ENCODE results near the gene RPL38.

The RPL38 gene

DNA sequence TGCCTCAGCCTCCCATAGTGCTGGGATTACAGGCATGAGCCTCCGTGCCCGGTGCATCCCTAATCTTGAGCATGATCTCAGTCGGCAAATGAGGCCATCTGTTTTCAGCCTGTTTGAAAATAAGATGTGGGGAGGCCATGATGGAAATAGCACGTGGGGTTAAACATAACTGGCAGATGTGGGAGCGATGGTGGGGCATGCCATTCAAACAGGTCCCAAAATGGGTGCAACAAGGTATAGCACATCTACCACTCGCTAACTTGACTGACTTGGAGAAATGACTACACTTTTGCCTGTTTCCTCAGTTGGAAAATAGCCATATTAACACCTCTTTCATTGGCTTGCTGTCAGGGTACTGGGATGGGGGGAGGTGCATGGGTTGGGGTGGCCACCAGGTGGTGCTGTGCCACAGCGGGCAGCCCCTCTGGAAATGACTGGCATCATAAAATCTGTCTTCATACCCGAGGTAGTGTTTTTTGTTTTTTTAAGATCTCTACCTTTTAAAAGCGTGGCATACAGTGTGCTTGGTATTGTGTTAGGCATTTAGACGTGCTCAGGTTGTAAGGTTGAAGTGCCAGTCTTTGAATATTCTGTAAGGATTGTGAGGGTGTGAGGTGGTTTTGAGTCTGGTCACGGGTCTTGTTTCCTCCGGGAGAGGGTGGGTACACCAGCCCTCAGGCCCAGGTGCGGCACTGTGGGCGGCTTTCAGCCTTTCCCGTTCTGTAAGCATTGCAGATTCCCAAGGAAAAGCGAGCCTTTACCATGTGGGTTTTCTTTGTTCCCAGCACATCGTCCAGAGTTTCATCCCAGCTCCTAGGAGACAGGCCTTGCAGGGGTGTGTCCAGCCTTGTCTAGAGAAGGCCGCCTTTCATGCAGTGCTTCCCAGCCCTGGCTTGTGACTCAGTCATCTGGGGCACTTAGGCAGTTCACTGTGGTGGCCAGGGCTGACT lies 7.0 kb downstream of the RPL38 start:
- Histone ChIP-seq H3K9me3 (ENCODE audit: control insufficient read depth, insufficient read depth, low read length) (no peaks in the 10 kb centered on the region), H3K9ac (ENCODE audit: low read depth, low read length) (peak overlapping the region; percentile 64), H3K36me3 (ENCODE audit: insufficient read depth, low read length) (peaks cover 31% of the 10 kb centered on the region), H3K4me1 (ENCODE audit: insufficient read depth, low read length) (peaks cover 29% of the 10 kb centered on the region; the same call in 1 of the 2 replicates)

- H3K9me3 ChIP-seq (ENCODE audit: control insufficient read depth, insufficient read depth, low read length), result no peaks in the 10 kb centered on the region
- peaks cover 24% of the 10 kb centered on the region for H3K36me3 ChIP-seq (ENCODE audit: insufficient read depth, low read length)
- H3K4me1 ChIP-seq (ENCODE audit: insufficient read depth, low read length), result peaks cover 28% of the 10 kb centered on the region; the same call in 1 of the 2 replicates
- peak overlapping the region; percentile 64 for H3K9ac ChIP-seq (ENCODE audit: low read depth, low read length)
These were observed 7.8 kb downstream of the RPL38 start for GRCh38 chr17:74211141-74211911.

DNA sequence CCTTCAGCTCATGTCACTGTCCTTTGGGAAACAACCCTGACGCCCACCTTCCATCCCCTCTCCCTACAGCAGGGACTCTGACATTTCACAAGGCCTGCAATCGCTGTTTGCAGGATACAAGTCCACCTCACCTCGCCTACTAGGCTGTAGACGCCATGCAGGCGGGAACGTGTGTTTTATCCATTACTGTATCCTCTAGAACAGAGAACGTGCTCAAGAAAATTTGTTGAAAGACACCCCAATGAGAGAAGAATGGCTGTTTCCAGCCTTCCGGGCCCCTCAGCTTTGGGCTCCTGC lies 8.4 kb downstream of the RPL38 start:
- H3K4me1 ChIP-seq (ENCODE audit: insufficient read depth, low read length), result peaks cover 28% of the 10 kb centered on the region; the same call in 1 of the 2 replicates
- H3K9ac ChIP-seq (ENCODE audit: low read depth, low read length), result peak overlapping the region; percentile 64
- no peaks in the 10 kb centered on the region for H3K9me3 ChIP-seq (ENCODE audit: control insufficient read depth, insufficient read depth, low read length)
- peaks cover 23% of the 10 kb centered on the region for H3K36me3 ChIP-seq (ENCODE audit: insufficient read depth, low read length)

DNA sequence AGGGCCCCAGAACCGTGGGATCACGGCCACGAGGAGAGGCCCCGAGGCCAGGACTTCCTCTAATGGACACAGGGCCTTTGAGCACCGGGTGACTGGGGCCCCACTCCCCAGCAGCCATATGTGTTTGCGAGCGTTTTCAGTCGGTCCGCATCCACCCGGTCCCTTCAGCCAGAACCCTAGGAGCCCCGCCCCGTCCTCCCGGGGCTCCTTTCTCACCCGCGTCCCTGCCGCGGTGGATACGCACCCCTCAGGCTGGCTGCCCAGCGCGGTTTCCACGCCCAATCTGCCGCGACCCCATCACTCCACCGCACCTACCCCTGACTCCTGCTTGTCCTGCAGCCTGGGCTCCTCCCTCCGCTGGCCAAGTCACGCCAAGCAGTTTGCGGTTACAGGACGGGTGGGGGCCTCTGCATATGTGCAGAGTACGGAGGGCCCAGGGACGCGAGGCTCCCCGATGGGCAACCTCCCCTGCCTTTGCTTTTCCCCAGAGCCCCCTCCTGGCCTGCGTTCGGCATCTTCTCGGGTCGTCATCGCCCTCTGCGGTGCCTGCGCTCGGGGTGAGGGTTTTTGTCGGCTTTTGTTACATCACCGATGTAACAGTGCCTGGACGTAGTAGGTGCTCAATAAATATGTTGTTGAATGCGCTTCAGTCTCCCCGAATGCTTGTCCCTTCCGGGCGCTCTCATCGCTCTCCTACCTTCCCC lies 8.9 kb downstream of the RPL38 start:
- no peaks in the 10 kb centered on the region for H3K9me3 ChIP-seq (ENCODE audit: control insufficient read depth, insufficient read depth, low read length)
- H3K9ac ChIP-seq (ENCODE audit: low read depth, low read length), result peak overlapping the region; percentile 64
- peaks cover 28% of the 10 kb centered on the region; the same call in 1 of the 2 replicates for H3K4me1 ChIP-seq (ENCODE audit: insufficient read depth, low read length)
- H3K36me3 ChIP-seq (ENCODE audit: insufficient read depth, low read length), result peaks cover 18% of the 10 kb centered on the region

DNA sequence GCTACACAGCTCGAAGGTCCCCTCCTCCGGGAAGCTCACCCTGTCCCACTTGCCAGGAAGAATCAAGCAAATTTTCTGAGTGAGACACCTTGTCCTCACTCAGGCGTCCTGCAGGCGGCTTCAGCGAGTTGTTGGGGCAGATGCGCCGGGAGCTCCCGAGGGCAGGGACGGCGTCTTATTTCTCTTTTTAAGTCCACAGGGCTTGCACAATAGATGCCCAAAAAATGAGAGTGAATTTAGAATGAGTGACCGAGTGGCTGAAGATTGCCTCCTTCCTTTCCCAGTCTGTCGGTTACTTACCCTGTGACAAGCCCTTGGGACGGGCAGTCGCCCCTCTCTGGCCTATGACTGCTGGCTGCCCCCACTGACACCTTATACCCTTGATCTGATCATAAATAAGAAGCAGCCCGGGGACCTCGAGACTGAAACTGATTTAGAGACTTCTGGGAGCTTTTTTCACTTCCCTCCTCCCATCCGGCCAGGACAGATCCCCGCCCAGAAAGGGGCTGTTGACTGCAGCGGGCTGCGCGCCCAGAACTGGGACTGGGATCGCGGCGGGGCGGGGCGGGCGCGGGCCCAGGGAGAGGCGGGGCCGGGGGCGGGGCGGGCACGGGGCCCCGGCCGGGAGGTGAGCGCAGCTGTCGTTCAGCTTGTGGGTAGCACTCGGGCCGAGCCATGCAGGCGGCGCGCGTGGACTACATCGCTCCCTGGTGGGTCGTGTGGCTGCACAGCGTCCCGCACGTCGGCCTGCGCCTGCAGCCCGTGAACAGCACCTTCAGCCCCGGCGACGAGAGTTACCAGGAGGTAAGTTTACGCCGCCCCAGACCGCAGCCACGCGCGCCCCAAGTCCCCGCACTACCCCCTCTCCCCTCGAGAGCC lies 9.7 kb downstream of the RPL38 start, which contains the start of gene TTYH2:
Gene TTYH2, plus strand, starts transcription at position 659 of the 879 bp plus-strand sequence. Its CDS starts 17 bp downstream, at position 676.
- Histone ChIP-seq H3K9ac (ENCODE audit: low read depth, low read length) (peak within 1 kb of the TSS; percentile 64), H3K9me3 (ENCODE audit: control insufficient read depth, insufficient read depth, low read length) (no peaks in the 10 kb centered on the region), H3K36me3 (ENCODE audit: insufficient read depth, low read length) (peaks cover 13% of the 10 kb centered on the region), H3K4me1 (ENCODE audit: insufficient read depth, low read length) (peaks cover 28% of the 10 kb centered on the region; the same call in 1 of the 2 replicates)

- H3K4me1 ChIP-seq (ENCODE audit: insufficient read depth, low read length), result peaks cover 28% of the 10 kb centered on the region; the same call in 1 of the 2 replicates
- H3K9ac ChIP-seq (ENCODE audit: low read depth, low read length), result peak overlapping the region; percentile 58; the same call in 1 of the 2 replicates
- H3K36me3 ChIP-seq (ENCODE audit: insufficient read depth, low read length), result peaks cover 7% of the 10 kb centered on the region; the same call in 1 of the 2 replicates
- H3K9me3 ChIP-seq (ENCODE audit: control insufficient read depth, insufficient read depth, low read length), result no peaks in the 10 kb centered on the region
These were observed 10.4 kb downstream of the RPL38 start for GRCh38 chr17:74213861-74214391.

DNA sequence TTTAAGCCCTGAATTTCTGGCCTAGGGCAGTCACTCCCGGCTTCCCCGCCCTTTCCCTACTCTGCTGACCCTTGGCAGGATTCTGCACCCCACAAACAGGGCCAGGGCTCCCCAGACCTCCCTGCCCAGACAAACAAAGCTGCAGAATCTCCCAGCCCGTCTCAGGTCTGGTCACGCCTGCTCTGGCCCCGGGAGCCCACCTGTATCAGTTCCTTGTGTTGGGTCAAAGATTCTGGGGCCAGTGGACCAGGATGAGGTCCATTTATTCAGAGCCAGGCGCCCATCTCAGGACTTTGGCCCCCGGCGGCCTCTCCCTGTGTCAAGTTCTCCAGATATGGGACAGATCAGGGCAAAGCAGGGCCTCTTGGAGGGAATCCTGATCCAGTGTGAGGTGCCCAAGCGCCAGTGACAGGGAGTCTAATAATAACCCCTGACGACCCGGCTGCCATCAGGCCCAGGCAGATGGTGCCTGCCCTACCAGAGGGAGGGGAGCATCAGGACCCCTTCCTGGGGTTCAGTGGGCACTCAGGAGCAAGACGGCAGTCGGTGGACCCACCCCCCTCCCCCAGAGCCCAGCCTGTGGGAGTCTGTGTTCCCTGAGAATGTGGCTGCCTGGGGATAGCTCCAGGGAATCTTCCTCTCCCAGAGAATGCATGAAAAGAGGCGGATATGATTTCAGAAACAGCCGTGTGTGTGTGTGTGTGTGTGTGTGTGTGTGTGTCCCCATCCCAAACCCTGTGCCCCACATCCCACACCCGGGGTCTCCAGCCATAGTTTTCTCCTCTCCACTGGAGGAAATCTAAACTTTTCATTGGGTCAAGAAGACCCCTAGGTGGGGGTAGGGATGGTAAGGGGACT lies 11.2 kb downstream of the RPL38 start:
- H3K9ac ChIP-seq (ENCODE audit: low read depth, low read length), result peak overlapping the region; percentile 58; the same call in 1 of the 2 replicates
- no peaks in the 10 kb centered on the region for H3K36me3 ChIP-seq (ENCODE audit: insufficient read depth, low read length)
- H3K4me1 ChIP-seq (ENCODE audit: insufficient read depth, low read length), result peaks cover 28% of the 10 kb centered on the region; the same call in 1 of the 2 replicates
- H3K9me3 ChIP-seq (ENCODE audit: control insufficient read depth, insufficient read depth, low read length), result no peaks in the 10 kb centered on the region

DNA sequence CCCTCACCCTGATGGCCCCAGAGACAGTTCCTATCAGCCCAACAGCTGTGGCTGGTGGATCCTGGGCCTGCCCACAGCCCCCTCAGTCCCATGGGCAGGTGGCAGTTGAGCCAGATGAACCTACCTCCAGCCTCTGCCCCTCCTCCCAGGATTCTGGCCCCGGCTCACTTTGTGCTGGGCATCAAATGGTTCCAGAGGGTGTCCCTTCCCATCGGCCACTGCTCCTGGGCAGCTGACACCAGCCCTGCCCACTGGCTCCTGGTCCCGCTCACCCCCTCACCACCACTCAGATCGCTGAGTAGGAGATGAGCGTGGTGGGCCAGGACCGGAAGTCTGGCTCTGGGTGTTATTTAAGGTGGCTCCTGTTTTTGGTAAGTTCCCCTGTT lies 11.9 kb downstream of the RPL38 start:
- H3K36me3 ChIP-seq (ENCODE audit: insufficient read depth, low read length), result no peaks in the 10 kb centered on the region
- H3K4me1 ChIP-seq (ENCODE audit: insufficient read depth, low read length), result peaks cover 25% of the 10 kb centered on the region; the same call in 1 of the 2 replicates
- H3K9me3 ChIP-seq (ENCODE audit: control insufficient read depth, insufficient read depth, low read length), result no peaks in the 10 kb centered on the region
- H3K9ac ChIP-seq (ENCODE audit: low read depth, low read length), result no peak overlapping the region

- no peak overlapping the region for H3K9ac ChIP-seq (ENCODE audit: low read depth, low read length)
- peaks cover 15% of the 10 kb centered on the region; the same call in 1 of the 2 replicates for H3K4me1 ChIP-seq (ENCODE audit: insufficient read depth, low read length)
- no peaks in the 10 kb centered on the region for H3K9me3 ChIP-seq (ENCODE audit: control insufficient read depth, insufficient read depth, low read length)
- no peaks in the 10 kb centered on the region for H3K36me3 ChIP-seq (ENCODE audit: insufficient read depth, low read length)
These were observed 13.0 kb downstream of the RPL38 start for GRCh38 chr17:74216505-74216904.

DNA sequence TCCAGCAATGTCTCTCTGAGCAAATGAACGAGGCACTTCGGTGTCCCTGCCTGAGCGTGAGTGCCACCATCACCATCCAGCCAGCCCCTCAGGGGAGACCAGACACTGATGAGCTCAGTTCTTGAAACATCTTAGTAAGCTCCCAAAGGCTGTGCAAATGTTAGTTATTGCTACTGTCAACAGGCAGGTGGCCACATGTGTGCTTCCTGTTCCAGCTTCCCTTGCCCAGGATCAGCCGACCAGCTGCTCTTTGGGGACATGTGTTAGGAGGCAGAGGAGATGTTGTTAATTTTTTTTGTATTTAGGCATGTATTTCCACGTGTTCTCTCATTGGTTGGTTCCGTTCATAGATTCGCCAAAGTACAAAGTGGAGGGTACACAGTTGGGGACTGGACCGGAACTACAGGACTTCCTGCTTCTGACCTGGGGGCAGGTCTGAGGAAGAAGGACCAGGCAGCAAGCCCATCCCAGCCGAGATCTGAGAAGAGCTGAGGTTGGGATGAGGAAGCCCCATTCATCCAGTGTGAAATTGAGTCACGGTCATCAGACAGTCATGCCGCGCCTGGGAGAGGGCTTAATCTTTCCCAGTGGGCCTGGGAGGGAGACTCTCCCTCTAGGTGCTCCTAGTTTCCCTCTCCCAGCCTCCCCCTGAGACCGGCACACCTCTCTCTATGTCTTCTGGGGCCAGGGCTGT lies 13.7 kb downstream of the RPL38 start:
- H3K9me3 ChIP-seq (ENCODE audit: control insufficient read depth, insufficient read depth, low read length), result no peaks in the 10 kb centered on the region
- peaks cover 9% of the 10 kb centered on the region; the same call in 1 of the 2 replicates for H3K4me1 ChIP-seq (ENCODE audit: insufficient read depth, low read length)
- no peak overlapping the region for H3K9ac ChIP-seq (ENCODE audit: low read depth, low read length)
- H3K36me3 ChIP-seq (ENCODE audit: insufficient read depth, low read length), result no peaks in the 10 kb centered on the region

DNA sequence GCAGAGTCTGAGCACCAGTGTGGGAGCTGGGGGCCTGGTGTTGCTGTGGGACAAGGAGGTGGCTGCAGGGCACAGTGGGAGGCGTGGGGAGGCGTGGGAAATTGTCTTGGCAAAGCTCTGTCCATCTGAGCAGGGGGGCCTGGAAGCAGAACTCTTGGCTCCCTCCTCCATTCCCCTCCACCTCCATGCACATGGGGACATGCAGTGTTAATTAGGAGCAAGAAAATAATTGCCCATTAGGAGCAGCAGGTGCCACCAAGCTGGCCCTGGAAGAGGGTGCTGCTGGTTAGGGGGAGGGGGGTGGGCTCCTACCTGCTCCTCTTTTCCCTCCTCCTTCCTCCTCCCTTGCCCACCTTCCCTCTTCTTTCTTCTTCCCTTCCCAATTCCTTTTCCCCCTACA lies 14.4 kb downstream of the RPL38 start:
- no peaks in the 10 kb centered on the region for H3K36me3 ChIP-seq (ENCODE audit: insufficient read depth, low read length)

DNA sequence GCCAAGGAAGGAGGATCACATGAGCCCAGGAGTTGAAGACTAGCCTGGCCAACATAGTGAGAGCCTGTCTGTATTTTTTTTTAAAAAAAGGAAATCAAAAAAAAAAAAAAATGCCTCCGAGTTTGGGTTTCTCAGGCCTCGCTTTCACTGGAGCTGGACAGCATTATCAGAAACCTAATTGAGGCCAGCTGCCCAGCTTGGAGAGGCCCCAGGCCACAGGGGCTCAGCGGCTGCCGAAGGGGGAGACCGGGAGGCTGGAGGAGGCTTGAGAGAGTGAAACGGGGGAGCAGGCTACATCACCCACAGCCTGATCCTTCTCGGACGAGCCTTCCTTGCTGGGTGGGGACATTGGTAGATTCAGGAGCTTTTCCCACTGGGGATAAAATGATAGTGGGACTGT lies 15.0 kb downstream of the RPL38 start:
- peaks cover 9% of the 10 kb centered on the region; the same call in 1 of the 2 replicates for H3K4me1 ChIP-seq (ENCODE audit: insufficient read depth, low read length)
- no peaks in the 10 kb centered on the region for H3K9me3 ChIP-seq (ENCODE audit: control insufficient read depth, insufficient read depth, low read length)
- H3K36me3 ChIP-seq (ENCODE audit: insufficient read depth, low read length), result no peaks in the 10 kb centered on the region

More for the DNA sequence above, 14.4 kb downstream of the RPL38 start:
- peaks cover 9% of the 10 kb centered on the region; the same call in 1 of the 2 replicates for H3K4me1 ChIP-seq (ENCODE audit: insufficient read depth, low read length)
- no peaks in the 10 kb centered on the region for H3K9me3 ChIP-seq (ENCODE audit: control insufficient read depth, insufficient read depth, low read length)
- H3K9ac ChIP-seq (ENCODE audit: low read depth, low read length), result no peak overlapping the region

More for the DNA sequence above, 15.0 kb downstream of the RPL38 start:
- H3K9ac ChIP-seq (ENCODE audit: low read depth, low read length), result no peak overlapping the region

Measured in ES-I3 (cell line).